ENCODE measurements around the gene NT5C. TPM values are rescaled to one million over a fixed set of nuclear protein-coding genes. Genes with fewer than 3 reads are reported as not detected.
"Not testable (repeated sequence)": the region's sequence is repeated elsewhere in the genome, so short reads cannot be mapped to it uniquely, and the experiment has no call there.

NT5C gene
- polyA plus RNA-seq, 3 donors from 2014 or later, result 80.3 to 111 (median 88.8) TPM

- Mint-ChIP-seq H3K4me3 (peak within 1 kb of the TSS; percentile 91 to 96 (median 94)), H3K27me3 (ENCODE audit: low read depth in 3 of 3) (peaks cover 5 to 14% (median 7%) of the 10 kb centered on the region in 3 donors), H3K9me3 (no peaks in the 10 kb centered on the region), H3K36me3 (no peaks in the 10 kb centered on the region), H3K27ac (peak within 1 kb of the TSS; percentile 73 to 92 (median 88)), H3K4me1 (peaks cover 31 to 39% of the 10 kb centered on the region in 2 donors)
- DNase-seq, result peak; percentile 95 to 96 (median 96)
Observed at GRCh38 chr17:75154195-75155106, 22.9 kb upstream of the NT5C start, which contains the start of gene JPT1. Gene JPT1, minus strand, starts transcription at chr17:75154512. Its CDS starts 115 bp downstream, at chr17:75154397.

- Mint-ChIP-seq H3K36me3 (peaks cover 0 to under 1% (median under 1%) of the 10 kb centered on the region in 3 donors), H3K9me3 (no peaks in the 10 kb centered on the region)
Observed at GRCh38 chr17:75153780-75154194, 22.2 kb upstream of the NT5C start.

GRCh38 chr17:75152922-75153779 is 21.6 kb upstream of the NT5C start:
- peaks cover 0 to 4% (median 4%) of the 10 kb centered on the region in 3 donors for H3K36me3 Mint-ChIP-seq
- peak overlapping the region; percentile 64 to 88 (median 77) for H3K27ac Mint-ChIP-seq
- H3K9me3 Mint-ChIP-seq, result no peaks in the 10 kb centered on the region
- peaks cover 5 to 14% (median 7%) of the 10 kb centered on the region in 3 donors for H3K27me3 Mint-ChIP-seq (ENCODE audit: low read depth in 3 of 3)
- peaks cover 31 to 44% of the 10 kb centered on the region in 2 donors for H3K4me1 Mint-ChIP-seq
- DNase-seq, result no peak
- peak overlapping the region; percentile 90 to 95 (median 91) for H3K4me3 Mint-ChIP-seq

More at GRCh38 chr17:75153780-75154194, 22.2 kb upstream of the NT5C start:
- peak overlapping the region; percentile 64 to 88 (median 77) for H3K27ac Mint-ChIP-seq
- peaks cover 31 to 40% of the 10 kb centered on the region in 2 donors for H3K4me1 Mint-ChIP-seq
- DNase-seq, result no peak
- peaks cover 5 to 14% (median 7%) of the 10 kb centered on the region in 3 donors for H3K27me3 Mint-ChIP-seq (ENCODE audit: low read depth in 3 of 3)
- peak overlapping the region; percentile 90 to 95 (median 91) for H3K4me3 Mint-ChIP-seq

GRCh38 chr17:75152523-75152921 is 21.0 kb upstream of the NT5C start:
- Mint-ChIP-seq H3K4me3 (peak overlapping the region; percentile 90 to 95 (median 91)), H3K9me3 (no peaks in the 10 kb centered on the region), H3K27me3 (ENCODE audit: low read depth in 3 of 3) (peaks cover 5 to 14% (median 7%) of the 10 kb centered on the region in 3 donors), H3K27ac (peak overlapping the region in 4 of 6 donors; percentile 5 to 85 (median 60)), H3K36me3 (peaks cover 0 to 10% (median 5%) of the 10 kb centered on the region in 3 donors), H3K4me1 (peaks cover 31 to 44% of the 10 kb centered on the region in 2 donors)
- no peak for DNase-seq

GRCh38 chr17:75151930-75152329 is 20.4 kb upstream of the NT5C start:
- Mint-ChIP-seq H3K4me3 (peak overlapping the region in 4 of 5 donors; percentile 9 to 95 (median 90)), H3K27me3 (ENCODE audit: low read depth in 3 of 3) (peaks cover 5 to 14% (median 7%) of the 10 kb centered on the region in 3 donors), H3K4me1 (peaks cover 31 to 44% of the 10 kb centered on the region in 2 donors), H3K27ac (no peak overlapping the region), H3K9me3 (no peaks in the 10 kb centered on the region), H3K36me3 (peaks cover 0 to 16% (median 11%) of the 10 kb centered on the region in 3 donors)
- DNase-seq, result no peak

GRCh38 chr17:75147878-75148546 is 16.5 kb upstream of the NT5C start:
- Mint-ChIP-seq H3K4me3 (no peak overlapping the region), H3K27me3 (ENCODE audit: low read depth in 3 of 3) (peaks cover 0 to 2% (median 1%) of the 10 kb centered on the region in 3 donors), H3K36me3 (peaks cover 0 to 29% (median 17%) of the 10 kb centered on the region in 3 donors), H3K9me3 (no peaks in the 10 kb centered on the region), H3K27ac (peak overlapping the region in 1 of 6 donors; percentile 19), H3K4me1 (peaks cover 11 to 24% of the 10 kb centered on the region in 2 donors)
- no peak for DNase-seq

- Mint-ChIP-seq H3K27ac (no peak overlapping the region), H3K27me3 (ENCODE audit: low read depth in 3 of 3) (peaks cover 0 to 2% (median 1%) of the 10 kb centered on the region in 3 donors), H3K4me1 (peaks cover 2 to 12% of the 10 kb centered on the region in 2 donors), H3K36me3 (peaks cover 0 to 29% (median 17%) of the 10 kb centered on the region in 3 donors), H3K4me3 (no peak overlapping the region), H3K9me3 (no peaks in the 10 kb centered on the region)
- DNase-seq, result no peak
Observed at GRCh38 chr17:75146592-75146991, 15.1 kb upstream of the NT5C start.

GRCh38 chr17:75144816-75145512 is 13.4 kb upstream of the NT5C start:
- H3K36me3 Mint-ChIP-seq, result peaks cover 0 to 29% (median 17%) of the 10 kb centered on the region in 3 donors
- peaks cover 15 to 26% of the 10 kb centered on the region in 2 donors for H3K4me1 Mint-ChIP-seq
- peak overlapping the region in 2 of 6 donors; percentile 25 to 68 for H3K27ac Mint-ChIP-seq
- H3K27me3 Mint-ChIP-seq (ENCODE audit: low read depth in 3 of 3), result peaks cover 0 to 2% (median 1%) of the 10 kb centered on the region in 3 donors
- no peak overlapping the region for H3K4me3 Mint-ChIP-seq
- DNase-seq, result no peak
- no peaks in the 10 kb centered on the region for H3K9me3 Mint-ChIP-seq

- DNase-seq, result no peak
- peaks cover 0 to 2% (median 0%) of the 10 kb centered on the region in 3 donors for H3K27me3 Mint-ChIP-seq (ENCODE audit: low read depth in 3 of 3)
- H3K9me3 Mint-ChIP-seq, result no peaks in the 10 kb centered on the region
- peaks cover 0 to 19% (median 11%) of the 10 kb centered on the region in 3 donors for H3K36me3 Mint-ChIP-seq
- H3K4me1 Mint-ChIP-seq, result peaks cover 14 to 15% of the 10 kb centered on the region in 2 donors
- H3K27ac Mint-ChIP-seq, result no peak overlapping the region
- no peak overlapping the region for H3K4me3 Mint-ChIP-seq
Observed at GRCh38 chr17:75142236-75142971, 10.9 kb upstream of the NT5C start.

- peaks cover 0 to 3% (median 0%) of the 10 kb centered on the region in 3 donors for H3K36me3 Mint-ChIP-seq
- H3K9me3 Mint-ChIP-seq, result no peaks in the 10 kb centered on the region
- H3K4me3 Mint-ChIP-seq, result no peak overlapping the region
- H3K27ac Mint-ChIP-seq, result no peak overlapping the region
- peaks cover 14 to 22% of the 10 kb centered on the region in 2 donors for H3K4me1 Mint-ChIP-seq
- H3K27me3 Mint-ChIP-seq (ENCODE audit: low read depth in 3 of 3), result peaks cover 0 to 3% (median 2%) of the 10 kb centered on the region in 3 donors
- no peak for DNase-seq
Observed at GRCh38 chr17:75138519-75138918, 7.0 kb upstream of the NT5C start.

- not testable (repeated sequence) for H3K27ac Mint-ChIP-seq; H3K27me3 Mint-ChIP-seq (ENCODE audit: low read depth in 3 of 3); H3K9me3 Mint-ChIP-seq; DNase-seq; H3K4me3 Mint-ChIP-seq; H3K36me3 Mint-ChIP-seq
- peaks cover 14 to 22% of the 10 kb centered on the region in 2 donors for H3K4me1 Mint-ChIP-seq
Observed at GRCh38 chr17:75137762-75138161, 6.2 kb upstream of the NT5C start.

- Mint-ChIP-seq H3K4me3 (peak overlapping the region in 1 of 5 donors; percentile 17), H3K36me3 (peaks cover 0 to 3% (median 0%) of the 10 kb centered on the region in 3 donors), H3K4me1 (peaks cover 16 to 22% of the 10 kb centered on the region in 2 donors), H3K9me3 (no peaks in the 10 kb centered on the region), H3K27me3 (ENCODE audit: low read depth in 3 of 3) (peaks cover 0 to 3% (median 2%) of the 10 kb centered on the region in 3 donors), H3K27ac (peak overlapping the region in 5 of 6 donors; percentile 17 to 77 (median 59))
- no peak for DNase-seq
Observed at GRCh38 chr17:75135946-75136345, 4.4 kb upstream of the NT5C start.

Measured in immature natural killer cell (primary cell).